Gastrocnemius medialis (tissue), 4 donors: Measurements from ENCODE around the gene PTH1R.

Experiments
- POLR2A ChIP-seq, 2 donors: fragments of 450-650 bp; IDR thresholded peaks; one replicate each; pipeline ENCODE4 v1.6.1; 2017; ENCODE audit warnings: antibody characterized with exemption in 2 of 2, mild to moderate bottlenecking in 2 of 2, moderate library complexity in 2 of 2
- TF ChIP-seq, protein P1 (sequence below), 5 experiments: fragments of 450-650 bp in 3 of 5; fragments of 200-600 bp in 2 of 5; sonication (generic) in 2 of 5; IDR thresholded peaks in 4 of 5; conservative IDR thresholded peaks in 1 of 5; 1 replicate in 4 of 5; 2 replicates in 1 of 5; pipeline ENCODE4 v1.5.1; 2016 to 2019; ENCODE audit warnings: antibody characterized with exemption in 5 of 5, mild to moderate bottlenecking in 3 of 5, moderate library complexity in 3 of 5

DNA sequence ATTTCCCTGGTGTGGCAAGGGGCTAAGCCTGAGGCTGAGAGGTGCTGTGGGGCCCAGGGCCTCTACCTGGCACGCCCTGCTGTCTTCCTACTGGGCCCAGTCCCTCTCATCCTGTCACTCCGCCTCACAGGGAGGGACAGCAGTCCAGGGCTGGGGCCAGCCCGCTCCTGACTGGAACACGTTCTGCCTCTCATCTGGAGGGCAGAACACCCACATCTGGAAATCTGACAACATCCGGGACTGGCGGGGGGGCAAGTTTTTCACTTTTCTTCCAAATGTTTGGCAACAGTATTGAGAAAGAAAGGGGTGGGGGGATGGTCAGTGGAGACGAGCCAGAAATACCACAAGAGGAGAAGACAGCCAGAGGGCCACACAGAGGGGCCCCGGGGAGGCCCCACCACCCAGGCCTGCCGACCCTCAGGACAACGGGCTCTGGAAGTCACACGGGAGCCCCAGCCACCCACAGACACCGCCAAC lies 12.5 kb upstream of the PTH1R start:
- TF ChIP-seq, protein P1, sequence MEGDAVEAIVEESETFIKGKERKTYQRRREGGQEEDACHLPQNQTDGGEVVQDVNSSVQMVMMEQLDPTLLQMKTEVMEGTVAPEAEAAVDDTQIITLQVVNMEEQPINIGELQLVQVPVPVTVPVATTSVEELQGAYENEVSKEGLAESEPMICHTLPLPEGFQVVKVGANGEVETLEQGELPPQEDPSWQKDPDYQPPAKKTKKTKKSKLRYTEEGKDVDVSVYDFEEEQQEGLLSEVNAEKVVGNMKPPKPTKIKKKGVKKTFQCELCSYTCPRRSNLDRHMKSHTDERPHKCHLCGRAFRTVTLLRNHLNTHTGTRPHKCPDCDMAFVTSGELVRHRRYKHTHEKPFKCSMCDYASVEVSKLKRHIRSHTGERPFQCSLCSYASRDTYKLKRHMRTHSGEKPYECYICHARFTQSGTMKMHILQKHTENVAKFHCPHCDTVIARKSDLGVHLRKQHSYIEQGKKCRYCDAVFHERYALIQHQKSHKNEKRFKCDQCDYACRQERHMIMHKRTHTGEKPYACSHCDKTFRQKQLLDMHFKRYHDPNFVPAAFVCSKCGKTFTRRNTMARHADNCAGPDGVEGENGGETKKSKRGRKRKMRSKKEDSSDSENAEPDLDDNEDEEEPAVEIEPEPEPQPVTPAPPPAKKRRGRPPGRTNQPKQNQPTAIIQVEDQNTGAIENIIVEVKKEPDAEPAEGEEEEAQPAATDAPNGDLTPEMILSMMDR (IDR thresholded peaks at IDR 0.05 in 4 of 5, conservative IDR thresholded peaks at IDR 0.05 in 1 of 5) = no peak
- peak in 1 of 2 donors; percentile 39 for TF ChIP-seq POLR2A (IDR thresholded peaks at IDR 0.05)
